Activated CD8-positive, alpha-beta memory T cell treated with anti-CD3 and anti-CD28 coated beads for 36 hours (primary cell): ENCODE results near the gene ATP1A2. TPM values are rescaled to one million over a fixed set of nuclear protein-coding genes. Genes with fewer than 3 reads are reported as not detected.
"Not testable (repeated sequence)": the region's sequence is repeated elsewhere in the genome, so short reads cannot be mapped to it uniquely, and the experiment has no call there.

Experiments
- CTCF ChIA-PET: fragments of 350-600 bp; sonication (Branson Sonifier 250); formaldehyde crosslinking; loops from one replicate; lab custom pipeline; 2021; ENCODE audit warnings: antibody characterized with exemption; lab: Charles Lee
- POLR2A ChIA-PET: fragments of 350-600 bp; sonication (Branson Sonifier 250); formaldehyde crosslinking; loops from one replicate; lab custom pipeline; 2021; ENCODE audit warnings: antibody characterized with exemption; lab: Charles Lee
- total RNA-seq, 2 experiments: library from RNA; stranded (reverse); gene quantifications; one replicate each; pipeline ENCODE4 v1.2.3, GENCODE V29; 2021

Gene ATP1A2
- total RNA-seq, 2 experiments from 2014 or later: not detected

- POLR2A ChIA-PET: interaction anchor here (1.5 kb wide), 1 partner anchor 165 kb away, joined by 6 read pairs; the partner anchor contains the start of gene DCAF8
- CTCF ChIA-PET: interaction anchor here (0.6 to 4.8 kb wide), 8 partner anchors 9 to 194 kb away, joined by 3 to 33 read pairs (median 4); no protein-coding TSS in a partner anchor
Observed at GRCh38 chr1:160097151-160097910, 18.2 kb upstream of the ATP1A2 start.

DNA sequence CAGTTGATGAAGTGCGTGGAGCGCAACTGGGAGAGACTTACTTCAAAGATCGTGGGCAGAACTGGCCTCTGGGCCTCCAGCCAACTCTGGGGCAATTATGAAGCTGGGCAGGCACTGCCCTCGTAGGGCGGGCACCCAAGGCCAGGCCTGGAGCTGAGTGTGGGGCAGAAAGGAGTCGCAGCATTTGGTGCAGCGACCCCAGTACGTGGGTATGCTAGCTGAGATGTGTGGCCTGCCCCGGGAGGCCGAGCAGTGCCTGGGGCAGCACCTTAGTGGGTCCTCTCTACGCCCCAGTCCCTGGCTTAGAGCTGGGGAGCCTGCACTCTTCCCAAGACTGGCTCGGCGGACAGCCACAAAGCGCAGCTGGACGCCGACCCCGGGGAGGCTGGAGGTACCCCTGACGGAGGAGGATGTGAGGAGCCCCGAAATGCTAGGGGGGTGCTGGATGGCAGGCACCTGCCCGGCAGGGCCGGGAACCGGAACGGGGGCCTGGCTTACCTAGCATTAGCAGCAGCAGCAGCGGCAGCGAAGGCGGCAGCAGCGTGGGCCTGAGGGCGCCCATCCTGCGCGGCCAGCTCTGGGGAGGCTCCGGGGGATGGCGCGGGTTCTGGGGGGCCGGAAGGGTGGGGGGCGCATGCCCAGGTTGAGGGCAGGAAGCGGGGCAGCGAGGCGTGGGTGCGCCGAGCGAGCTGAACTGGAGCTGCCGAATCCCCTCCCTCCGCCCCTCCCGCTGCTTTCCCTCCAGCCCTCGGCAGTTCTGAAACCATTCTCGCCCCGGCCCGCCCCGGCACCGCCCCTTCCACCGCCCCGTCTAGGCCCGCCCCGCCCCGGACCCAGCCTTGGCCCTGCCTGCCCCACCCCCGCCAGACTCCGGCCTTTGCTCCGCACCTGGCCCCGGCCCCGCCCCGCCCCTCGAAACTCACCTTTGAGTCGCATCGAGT is 17.4 kb upstream of the ATP1A2 start, which contains the start of gene IGSF8:
Gene IGSF8, minus strand, starts transcription at position 709 of the 941 bp plus-strand sequence. Its CDS starts 147 bp downstream, at position 562.
- CTCF ChIA-PET: interaction anchor here (0.6 to 4.8 kb wide), 12 partner anchors 10 to 193 kb away, joined by 3 to 33 read pairs (median 4); partner anchors contain the start of gene PEA15
- POLR2A ChIA-PET: interaction anchor here (1.1 to 1.5 kb wide), 2 partner anchors 164 to 193 kb away, joined by 3 to 6 read pairs; partner anchors contain the start of gene DCAF8

GRCh38 chr1:160098852-160099561 is 16.6 kb upstream of the ATP1A2 start:
- CTCF ChIA-PET: interaction anchor here (0.9 to 4.8 kb wide), 7 partner anchors 11 to 185 kb away, joined by 3 to 33 read pairs (median 4); no protein-coding TSS in a partner anchor
- POLR2A ChIA-PET: interaction anchor here (1.1 to 1.5 kb wide), 2 partner anchors 163 to 192 kb away, joined by 3 to 6 read pairs; partner anchors contain the start of gene DCAF8

GRCh38 chr1:160099716-160100375 is 15.7 kb upstream of the ATP1A2 start:
- POLR2A ChIA-PET: interaction anchor here (0.5 kb wide), 1 partner anchor 145 kb away, joined by 12 read pairs; no protein-coding TSS in a partner anchor
- CTCF ChIA-PET: interaction anchor here (1.1 to 4.1 kb wide), 6 partner anchors 13 to 277 kb away, joined by 3 to 20 read pairs (median 10); no protein-coding TSS in a partner anchor

DNA sequence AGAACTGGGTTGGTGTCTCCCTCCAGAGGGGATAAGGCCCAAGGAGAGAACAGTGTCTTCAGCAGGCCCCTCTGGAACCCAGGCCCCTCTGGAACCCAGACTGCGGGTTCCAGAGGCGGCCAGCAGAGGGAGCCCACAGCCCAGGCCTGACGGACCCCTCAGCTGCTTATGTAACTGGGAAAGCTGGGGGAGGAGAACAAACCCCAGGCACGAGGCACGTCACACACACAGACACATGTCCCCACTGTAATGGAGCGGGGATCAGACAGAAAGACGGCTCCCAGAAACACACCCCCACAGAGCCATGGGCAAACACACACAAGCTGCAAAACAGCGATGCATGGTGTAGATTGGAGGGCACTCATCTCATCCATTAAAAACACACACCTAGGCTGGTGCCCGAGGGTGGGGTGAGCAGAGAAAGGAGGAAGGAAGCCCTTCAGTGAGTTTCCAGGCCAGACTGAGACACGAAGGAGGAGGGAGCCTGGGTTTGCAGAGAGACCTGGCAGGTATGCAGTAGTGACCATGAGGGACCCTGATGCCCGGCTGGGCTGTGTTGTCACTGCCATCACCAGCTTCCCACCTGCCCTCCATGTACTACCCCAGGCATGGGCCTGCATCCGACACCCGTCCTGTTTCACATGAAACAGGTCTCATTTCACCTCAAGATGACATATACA is 14.4 kb upstream of the ATP1A2 start:
- ChIA-PET POLR2A (interaction anchor here (0.6 kb wide), 2 partner anchors 72 to 142 kb away, joined by 3 to 9 read pairs; no protein-coding TSS in a partner anchor), CTCF (interaction anchor here (0.5 to 3.0 kb wide), 18 partner anchors 10 to 276 kb away, joined by 3 to 26 read pairs (median 3); partner anchors contain the start of gene PEX19)

- ChIA-PET CTCF (interaction anchor here (0.5 to 4.0 kb wide), 16 partner anchors 10 to 275 kb away, joined by 3 to 26 read pairs (median 4); partner anchors contain the start of gene PEX19), POLR2A (interaction anchor here (0.6 kb wide), 1 partner anchor 142 kb away, joined by 9 read pairs; no protein-coding TSS in a partner anchor)
Observed at GRCh38 chr1:160101717-160102522, 13.6 kb upstream of the ATP1A2 start.

- POLR2A ChIA-PET: interaction anchor here (0.6 kb wide), 1 partner anchor 118 kb away, joined by 5 read pairs; no protein-coding TSS in a partner anchor
- CTCF ChIA-PET: interaction anchor here (1.0 to 4.0 kb wide), 3 partner anchors 10 to 95 kb away, joined by 3 to 15 read pairs (median 3); no protein-coding TSS in a partner anchor
Observed at GRCh38 chr1:160103658-160104408, 11.7 kb upstream of the ATP1A2 start.

DNA sequence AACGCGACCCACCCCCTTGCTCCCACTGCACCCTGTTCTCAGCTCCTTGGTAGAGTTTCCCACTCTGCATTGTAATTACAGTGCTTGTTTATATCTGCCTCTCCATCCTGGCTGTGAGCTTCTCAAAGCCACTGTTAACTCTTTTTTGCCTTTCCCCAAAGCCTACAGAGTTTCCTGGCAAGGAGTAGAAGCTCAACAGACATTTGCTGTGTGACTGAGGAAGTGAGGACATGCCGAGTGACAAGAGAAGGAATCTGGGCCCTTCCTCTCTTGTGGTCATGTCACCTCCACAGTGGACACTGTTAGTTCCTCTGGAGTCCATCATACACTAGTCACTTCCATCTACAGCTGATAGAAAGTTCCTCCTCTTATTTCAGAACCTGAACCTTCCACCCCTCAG is 11.1 kb upstream of the ATP1A2 start:
- POLR2A ChIA-PET: no interaction called here
- CTCF ChIA-PET: interaction anchor here (1.0 to 4.0 kb wide), 4 partner anchors 10 to 271 kb away, joined by 3 to 15 read pairs (median 3); no protein-coding TSS in a partner anchor

DNA sequence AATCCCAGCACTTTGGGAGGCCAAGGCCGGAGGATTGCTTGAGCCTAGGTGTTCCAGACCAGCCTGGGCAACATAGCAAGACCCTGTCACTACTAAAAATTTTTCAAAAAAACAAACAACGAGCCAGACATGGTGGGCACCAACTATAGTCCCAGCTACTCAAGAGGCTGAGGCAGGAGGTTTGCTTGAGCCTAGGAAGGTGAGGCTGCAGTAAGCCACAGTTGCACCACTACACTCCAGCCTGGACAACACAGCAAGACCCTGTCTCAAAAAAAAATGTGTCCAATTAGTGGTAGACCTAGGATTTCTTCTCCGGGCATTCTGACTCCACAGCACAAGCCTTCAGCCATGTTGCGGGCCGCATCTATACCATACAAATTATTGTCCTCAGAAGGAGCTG is 10.4 kb upstream of the ATP1A2 start:
- POLR2A ChIA-PET: no interaction called here
- CTCF ChIA-PET: interaction anchor here (0.9 to 4.0 kb wide), 3 partner anchors 20 to 271 kb away, joined by 3 to 15 read pairs (median 3); no protein-coding TSS in a partner anchor

DNA sequence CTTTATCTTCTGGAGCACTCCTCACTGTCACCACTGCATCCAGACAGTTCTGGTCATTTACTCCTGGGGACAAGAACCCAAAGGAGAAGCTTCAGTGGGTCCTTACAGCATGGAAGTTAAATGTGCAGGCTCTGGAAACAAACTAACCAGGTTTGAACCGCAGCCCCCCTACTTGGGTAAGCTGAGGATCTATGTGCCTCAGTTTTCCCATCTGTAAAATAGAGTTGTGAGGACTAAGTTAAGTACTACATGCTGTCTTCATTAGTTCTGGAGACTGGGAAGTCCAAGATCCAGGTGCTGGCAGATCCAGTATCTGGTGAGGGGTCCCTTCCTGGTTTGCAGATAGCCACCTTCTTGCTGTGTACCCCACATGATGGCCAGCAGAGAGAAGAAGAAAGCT is 8.0 kb upstream of the ATP1A2 start:
- ChIA-PET CTCF (interaction anchor here (1.4 to 2.1 kb wide), 5 partner anchors 10 to 269 kb away, joined by 3 to 6 read pairs (median 4); no protein-coding TSS in a partner anchor), POLR2A (no interaction called here)

GRCh38 chr1:160108888-160109662 is 6.5 kb upstream of the ATP1A2 start:
- ChIA-PET POLR2A (no interaction called here), CTCF (interaction anchor here (0.6 to 2.1 kb wide), 9 partner anchors 10 to 1852 kb away, joined by 3 to 6 read pairs (median 3); no protein-coding TSS in a partner anchor)

DNA sequence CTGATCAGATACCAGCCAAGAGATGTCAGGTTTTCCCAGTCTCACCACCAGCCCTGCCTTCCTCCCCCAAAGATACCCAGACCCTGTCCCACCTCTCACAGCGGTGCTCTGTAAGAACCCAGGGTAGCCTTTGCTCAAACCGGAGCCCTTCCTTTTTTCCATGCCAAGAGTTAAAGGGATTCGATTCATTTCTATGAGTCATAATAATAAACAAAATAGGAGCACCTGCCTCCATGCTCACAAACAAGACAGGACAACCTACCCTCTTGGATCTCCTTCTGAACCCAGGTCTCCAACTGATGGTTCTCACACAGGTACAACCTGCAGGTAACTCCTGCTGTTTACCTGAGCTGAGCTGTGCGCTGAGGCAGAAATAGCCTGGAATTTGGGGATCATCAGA is 5.9 kb upstream of the ATP1A2 start:
- POLR2A ChIA-PET: no interaction called here
- CTCF ChIA-PET: interaction anchor here (0.6 to 0.9 kb wide), 2 partner anchors 14 to 1851 kb away, joined by 3 read pairs; no protein-coding TSS in a partner anchor

GRCh38 chr1:160111462-160111861 is 4.1 kb upstream of the ATP1A2 start:
- POLR2A ChIA-PET: not testable (repeated sequence)
- CTCF ChIA-PET: interaction anchor here (0.6 to 1.5 kb wide), 2 partner anchors 10 to 82 kb away, joined by 3 read pairs; no protein-coding TSS in a partner anchor

DNA sequence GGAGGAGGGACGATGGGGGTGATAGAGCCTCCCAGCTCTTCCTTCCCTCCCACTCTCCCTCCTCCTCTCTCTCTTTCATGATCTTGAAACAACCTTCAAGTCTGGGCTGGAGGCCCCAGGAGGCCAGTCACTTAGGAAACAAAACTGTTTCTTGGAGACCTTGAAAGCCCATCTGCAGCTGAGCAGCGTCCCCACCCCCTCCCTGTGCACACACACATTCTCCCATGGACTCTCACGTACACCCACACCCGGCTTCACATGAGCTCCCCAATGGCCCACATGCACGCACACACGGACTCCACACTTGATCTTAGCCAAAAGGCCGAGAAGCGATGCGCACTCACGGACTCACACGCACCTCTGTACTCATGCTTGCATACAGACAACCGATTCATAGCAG is 3.2 kb upstream of the ATP1A2 start:
- POLR2A ChIA-PET: no interaction called here
- CTCF ChIA-PET: interaction anchor here (1.5 kb wide), 1 partner anchor 11 kb away, joined by 3 read pairs; no protein-coding TSS in a partner anchor
